Measurements from ENCODE around the gene FLOT2. TPM values are rescaled to one million over a fixed set of nuclear protein-coding genes. Genes with fewer than 3 reads are reported as not detected.
"Not testable (repeated sequence)": the region's sequence is repeated elsewhere in the genome, so short reads cannot be mapped to it uniquely, and the experiment has no call there.

The FLOT2 gene
- total RNA-seq, 2 donors from 2014 or later, result 92.1 to 125 TPM

- H3K9ac ChIP-seq (ENCODE audit: low read depth in 2 of 2, low read length in 2 of 2), result no peak overlapping the region
- no peak for TF ChIP-seq CTCF (IDR thresholded peaks at IDR 0.05)
- intact Hi-C loops (cut with DNase I), result no loop called here
- no peak overlapping the region for H3K27ac ChIP-seq
- no peaks in the 10 kb centered on the region for H3K4me1 ChIP-seq
- H3K27me3 ChIP-seq, result no peaks in the 10 kb centered on the region
- H3K9me3 ChIP-seq, result no peaks in the 10 kb centered on the region
- no peak overlapping the region for H3K4me3 ChIP-seq
- no peak for DNase-seq
- H3K36me3 ChIP-seq, result no peaks in the 10 kb centered on the region
These were observed 53.8 kb downstream of the FLOT2 start for GRCh38 chr17:28843816-28844148.

- H3K9ac ChIP-seq (ENCODE audit: low read depth in 2 of 2, low read length in 2 of 2), result peak within 1 kb of the TSS; percentile 91 to 97
- no peaks in the 10 kb centered on the region for H3K9me3 ChIP-seq
- H3K27ac ChIP-seq, result peak within 1 kb of the TSS; percentile 83
- no peaks in the 10 kb centered on the region for H3K36me3 ChIP-seq
- no peak for TF ChIP-seq CTCF (IDR thresholded peaks at IDR 0.05)
- peak; percentile 79 for DNase-seq
- peak within 1 kb of the TSS; percentile 87 for H3K4me3 ChIP-seq
- no peaks in the 10 kb centered on the region for H3K4me1 ChIP-seq
- intact Hi-C loops (cut with DNase I), result no loop called here
- no peaks in the 10 kb centered on the region for H3K27me3 ChIP-seq
These were observed 55.1 kb downstream of the FLOT2 start, which contains the start of gene FAM222B for GRCh38 chr17:28842282-28843012. Gene FAM222B, minus strand, starts transcription at chr17:28842790. Its CDS starts 76,123 bp downstream, at chr17:28766667.

- Histone ChIP-seq H3K9me3 (no peaks in the 10 kb centered on the region), H3K4me1 (no peaks in the 10 kb centered on the region), H3K27me3 (no peaks in the 10 kb centered on the region), H3K4me3 (peak overlapping the region; percentile 87), H3K9ac (ENCODE audit: low read depth in 2 of 2, low read length in 2 of 2) (peak overlapping the region; percentile 91 to 97), H3K27ac (peak overlapping the region; percentile 83), H3K36me3 (no peaks in the 10 kb centered on the region)
- no peak for DNase-seq
- no peak for TF ChIP-seq CTCF (IDR thresholded peaks at IDR 0.05)
- intact Hi-C loops (cut with DNase I), result no loop called here
These were observed 55.6 kb downstream of the FLOT2 start for GRCh38 chr17:28841901-28842281.

- Histone ChIP-seq H3K27me3 (no peaks in the 10 kb centered on the region), H3K4me1 (no peaks in the 10 kb centered on the region), H3K36me3 (no peaks in the 10 kb centered on the region), H3K4me3 (no peak overlapping the region), H3K27ac (no peak overlapping the region), H3K9me3 (no peaks in the 10 kb centered on the region), H3K9ac (ENCODE audit: low read depth in 2 of 2, low read length in 2 of 2) (no peak overlapping the region)
- DNase-seq, result no peak
- TF ChIP-seq CTCF (IDR thresholded peaks at IDR 0.05), result no peak
- intact Hi-C loops (cut with DNase I), result no loop called here
These were observed 58.3 kb downstream of the FLOT2 start for GRCh38 chr17:28839221-28839620.

GRCh38 chr17:28836541-28836940, 61.0 kb downstream of the FLOT2 start:
- DNase-seq, H3K4me1 ChIP-seq, H3K4me3 ChIP-seq: not testable (repeated sequence)

GRCh38 chr17:28834420-28834819, 63.1 kb downstream of the FLOT2 start:
- Histone ChIP-seq H3K27me3 (no peaks in the 10 kb centered on the region), H3K27ac (no peak overlapping the region), H3K4me3 (no peak overlapping the region), H3K36me3 (no peaks in the 10 kb centered on the region), H3K9ac (ENCODE audit: low read depth in 2 of 2, low read length in 2 of 2) (no peak overlapping the region), H3K9me3 (no peaks in the 10 kb centered on the region), H3K4me1 (no peaks in the 10 kb centered on the region)
- no peak for TF ChIP-seq CTCF (IDR thresholded peaks at IDR 0.05)
- intact Hi-C loops (cut with DNase I), result no loop called here
- DNase-seq, result no peak

More at GRCh38 chr17:28836541-28836940, 61.0 kb downstream of the FLOT2 start:
- H3K9me3 ChIP-seq; H3K36me3 ChIP-seq; H3K27ac ChIP-seq; H3K9ac ChIP-seq (ENCODE audit: low read depth in 2 of 2, low read length in 2 of 2); H3K27me3 ChIP-seq; intact Hi-C loops (cut with DNase I): not testable (repeated sequence)

All from colonic mucosa (tissue), 4 donors.